Loucy (cell line): Measurements from ENCODE around the gene PALLD.

Experiments used
- EZH2phosphoT487 ChIP-seq: fragments of 200-600 bp; IDR thresholded peaks from 2 replicates; pipeline ENCODE4 v1.6.1; 2018; ENCODE audit warnings: antibody characterized with exemption, mild to moderate bottlenecking, moderate library complexity, borderline replicate concordance
- TF ChIP-seq, protein P1 (sequence below): fragments of 200-600 bp; sonication (generic); conservative IDR thresholded peaks from 2 replicates; pipeline ENCODE4 v1.5.1; 2014; ENCODE audit warnings: mild to moderate bottlenecking, antibody characterized with exemption, low read length

DNA sequence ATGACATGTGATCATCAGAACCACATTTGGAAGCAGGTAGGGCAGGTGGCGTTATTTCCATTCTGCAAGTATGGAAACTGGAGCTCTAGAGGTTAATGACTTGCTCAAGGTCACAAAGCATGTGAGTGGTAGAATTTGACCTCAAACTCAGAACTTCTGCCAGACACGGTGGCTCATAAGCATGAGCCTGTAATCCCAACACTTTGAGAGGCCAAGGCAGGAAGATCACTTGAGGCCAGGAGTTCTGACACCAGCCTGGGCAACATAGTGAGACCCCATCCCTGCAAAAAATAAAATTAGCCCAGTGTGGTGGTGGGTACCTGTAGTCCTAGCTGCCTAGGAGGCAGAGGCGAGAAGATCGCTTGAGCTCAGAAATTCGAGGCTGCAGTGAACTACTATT, 139.2 kb downstream of the PALLD start:
- TF ChIP-seq, protein P1, sequence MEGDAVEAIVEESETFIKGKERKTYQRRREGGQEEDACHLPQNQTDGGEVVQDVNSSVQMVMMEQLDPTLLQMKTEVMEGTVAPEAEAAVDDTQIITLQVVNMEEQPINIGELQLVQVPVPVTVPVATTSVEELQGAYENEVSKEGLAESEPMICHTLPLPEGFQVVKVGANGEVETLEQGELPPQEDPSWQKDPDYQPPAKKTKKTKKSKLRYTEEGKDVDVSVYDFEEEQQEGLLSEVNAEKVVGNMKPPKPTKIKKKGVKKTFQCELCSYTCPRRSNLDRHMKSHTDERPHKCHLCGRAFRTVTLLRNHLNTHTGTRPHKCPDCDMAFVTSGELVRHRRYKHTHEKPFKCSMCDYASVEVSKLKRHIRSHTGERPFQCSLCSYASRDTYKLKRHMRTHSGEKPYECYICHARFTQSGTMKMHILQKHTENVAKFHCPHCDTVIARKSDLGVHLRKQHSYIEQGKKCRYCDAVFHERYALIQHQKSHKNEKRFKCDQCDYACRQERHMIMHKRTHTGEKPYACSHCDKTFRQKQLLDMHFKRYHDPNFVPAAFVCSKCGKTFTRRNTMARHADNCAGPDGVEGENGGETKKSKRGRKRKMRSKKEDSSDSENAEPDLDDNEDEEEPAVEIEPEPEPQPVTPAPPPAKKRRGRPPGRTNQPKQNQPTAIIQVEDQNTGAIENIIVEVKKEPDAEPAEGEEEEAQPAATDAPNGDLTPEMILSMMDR, result no peak
- TF ChIP-seq EZH2phosphoT487, result no peak
